ENCODE results near the gene ASPSCR1.
"Not testable (repeated sequence)": the region's sequence is repeated elsewhere in the genome, so short reads cannot be mapped to it uniquely, and the experiment has no call there.

Gene ASPSCR1

DNA sequence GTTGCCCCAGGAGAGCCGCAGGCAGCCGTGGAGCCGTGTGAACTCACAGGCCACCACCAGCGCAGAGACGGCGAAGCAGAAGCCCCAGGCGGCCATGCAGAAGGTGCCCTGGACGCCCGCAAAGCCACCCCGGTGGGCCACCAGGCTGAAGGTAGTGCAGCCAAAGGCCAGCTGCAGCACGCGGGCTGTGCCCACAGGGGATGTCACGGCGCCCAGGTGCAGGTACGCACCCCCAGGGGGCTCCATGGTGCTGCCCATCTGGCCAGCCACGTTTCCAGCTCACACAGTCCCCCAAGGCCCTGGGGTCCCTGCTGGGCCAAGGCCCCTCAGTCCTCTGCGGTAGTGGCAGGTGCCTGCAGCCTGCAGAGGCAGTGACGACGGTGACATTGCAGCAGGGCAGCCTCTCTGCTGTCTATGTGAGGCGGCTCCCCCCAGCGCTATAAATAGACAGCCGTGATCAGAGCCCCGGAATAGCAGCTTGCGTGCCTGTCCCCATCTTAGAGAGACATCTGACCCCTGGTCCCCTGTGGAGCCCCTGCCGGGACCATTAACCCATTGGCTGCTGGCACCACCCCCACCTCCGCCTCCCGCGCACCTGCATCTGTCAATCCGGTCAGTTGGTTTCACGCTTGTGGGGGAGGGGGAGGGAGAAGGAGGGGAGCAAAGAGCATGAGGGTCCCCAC lies 35.8 kb upstream of the ASPSCR1 start:
- DNase-seq (ENCODE audit: low read depth) = no peak

- no peak for DNase-seq (ENCODE audit: low read depth)
Measured at GRCh38 chr17:81942167-81942553, 35.3 kb upstream of the ASPSCR1 start.

DNA sequence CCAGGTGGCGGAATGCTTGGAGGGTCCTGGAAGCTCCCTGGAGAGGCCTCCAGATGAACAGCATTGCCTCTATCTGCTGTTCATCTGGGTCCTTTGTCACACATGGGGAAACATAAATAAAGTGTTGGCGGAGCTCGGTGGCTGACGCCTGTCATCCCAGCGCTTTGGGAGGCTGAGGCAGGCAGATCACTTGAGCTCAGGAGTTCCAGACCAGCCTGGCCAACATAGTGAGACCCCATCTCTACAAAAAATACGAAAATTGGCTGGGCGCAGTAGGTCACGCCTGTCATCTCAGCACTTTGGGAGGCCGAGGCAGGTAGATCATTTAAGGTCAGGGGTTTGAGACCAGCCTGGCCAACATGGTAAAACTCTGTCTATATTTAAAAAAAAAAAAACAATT lies 32.6 kb upstream of the ASPSCR1 start:
- no peak for DNase-seq (ENCODE audit: low read depth)

DNA sequence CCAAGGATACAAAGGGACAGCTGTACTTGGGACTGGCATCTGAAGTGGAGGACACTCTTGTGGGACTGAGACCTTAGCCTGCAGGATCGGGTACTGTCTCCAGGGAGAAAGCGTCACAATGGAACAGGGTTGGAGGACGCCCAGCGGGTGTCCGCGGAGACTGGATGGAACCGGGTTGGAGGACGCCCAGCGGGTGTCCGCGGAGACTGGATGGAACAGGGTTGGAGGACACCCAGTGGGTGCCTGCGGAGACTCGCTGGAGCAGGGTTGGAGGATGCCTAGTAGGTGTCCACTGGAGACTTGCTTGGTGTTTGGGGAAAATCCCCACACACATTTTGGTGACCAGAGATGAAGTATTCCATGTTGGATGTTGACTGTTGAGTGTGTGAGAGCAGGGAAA lies 30.2 kb upstream of the ASPSCR1 start, which contains the start of gene MYADML2:
TSS of gene MYADML2 (minus strand) at position 45 of the 400 bp plus-strand sequence. CDS start 5,492 bp downstream, outside the sequence.
- no peak for DNase-seq (ENCODE audit: low read depth)

DNA sequence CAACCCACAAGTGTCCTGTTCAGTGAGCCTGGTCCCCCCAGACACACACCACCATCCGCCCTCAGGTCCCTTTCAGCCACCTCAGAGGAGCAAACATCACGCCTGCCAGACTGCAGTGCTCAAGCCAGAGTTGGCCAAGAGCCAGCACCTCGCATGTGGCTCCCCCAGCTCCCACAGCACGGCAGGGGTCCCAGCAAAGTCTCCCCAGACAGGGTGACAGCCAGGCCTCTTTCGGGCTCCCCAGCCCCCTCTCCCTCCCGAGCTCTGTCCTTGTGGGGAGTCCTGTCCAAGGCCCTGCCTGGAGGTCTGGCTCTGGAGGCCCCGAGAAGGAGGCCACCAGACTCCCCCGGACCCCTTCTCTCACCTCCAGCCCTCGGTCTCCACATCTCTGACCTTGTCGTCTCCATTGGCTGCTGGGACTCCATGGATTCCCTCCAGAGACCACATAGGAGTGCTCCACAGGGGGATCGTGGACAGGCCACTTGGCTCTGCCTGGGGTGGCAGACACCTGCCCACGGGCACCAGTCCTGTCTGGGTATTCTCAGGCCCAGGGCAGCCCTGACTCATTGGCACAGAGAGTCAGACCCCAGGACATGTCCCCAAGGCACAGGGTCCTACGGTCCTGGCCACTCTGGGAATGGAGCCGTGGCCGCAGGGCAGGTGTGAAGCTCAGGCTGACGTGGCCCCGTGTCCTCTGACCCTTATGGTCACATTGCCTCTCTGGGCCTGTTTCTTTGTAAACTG lies 28.6 kb upstream of the ASPSCR1 start:
- DNase-seq (ENCODE audit: low read depth) = no peak

GRCh38 chr17:81950501-81950900 lies 26.9 kb upstream of the ASPSCR1 start:
- no peak for DNase-seq (ENCODE audit: low read depth)

DNA sequence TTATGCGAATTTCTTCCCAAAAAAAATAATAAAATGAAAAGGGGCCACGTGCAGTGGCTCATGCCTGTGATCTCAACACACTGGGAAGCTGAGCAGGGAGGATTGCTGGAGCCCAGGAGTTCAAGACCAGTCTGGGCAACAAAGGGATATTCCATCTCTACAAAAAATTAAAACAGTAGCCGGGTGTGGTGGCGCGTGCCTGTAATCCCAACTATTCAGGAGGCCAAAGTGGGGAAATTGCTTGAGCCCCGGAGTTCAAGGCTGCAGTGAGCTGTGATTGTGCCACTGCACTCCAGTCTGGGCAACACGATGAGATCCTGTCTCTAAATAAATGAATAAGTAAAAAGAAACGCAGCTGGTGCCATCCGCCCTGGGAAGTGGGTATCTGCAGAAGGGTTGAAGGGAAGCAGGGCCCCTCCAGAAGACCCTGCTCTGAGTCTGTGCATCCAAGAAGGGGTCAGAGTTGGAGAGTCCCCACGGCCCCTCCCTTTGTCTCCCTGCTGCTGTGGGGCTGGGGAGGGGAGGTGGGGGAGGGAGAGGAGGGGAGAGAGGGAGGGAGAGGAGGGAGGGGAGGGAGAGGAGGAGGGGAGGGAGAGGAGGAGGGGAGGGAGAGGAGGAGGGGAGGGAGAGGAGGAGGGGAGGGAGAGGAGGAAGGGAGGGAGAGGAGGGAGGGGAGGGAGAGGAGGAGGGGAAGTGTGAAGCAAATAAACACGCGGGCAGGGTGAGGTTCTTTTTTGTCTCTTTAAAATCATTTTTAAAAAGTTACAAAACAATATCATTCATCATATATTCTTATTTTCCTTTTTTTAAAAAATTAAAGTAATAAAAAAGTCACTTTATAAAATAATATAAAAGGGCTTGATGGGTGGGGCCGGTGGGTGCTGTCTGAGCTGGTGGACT lies 25.4 kb upstream of the ASPSCR1 start:
- DNase-seq (ENCODE audit: low read depth) = no peak

DNA sequence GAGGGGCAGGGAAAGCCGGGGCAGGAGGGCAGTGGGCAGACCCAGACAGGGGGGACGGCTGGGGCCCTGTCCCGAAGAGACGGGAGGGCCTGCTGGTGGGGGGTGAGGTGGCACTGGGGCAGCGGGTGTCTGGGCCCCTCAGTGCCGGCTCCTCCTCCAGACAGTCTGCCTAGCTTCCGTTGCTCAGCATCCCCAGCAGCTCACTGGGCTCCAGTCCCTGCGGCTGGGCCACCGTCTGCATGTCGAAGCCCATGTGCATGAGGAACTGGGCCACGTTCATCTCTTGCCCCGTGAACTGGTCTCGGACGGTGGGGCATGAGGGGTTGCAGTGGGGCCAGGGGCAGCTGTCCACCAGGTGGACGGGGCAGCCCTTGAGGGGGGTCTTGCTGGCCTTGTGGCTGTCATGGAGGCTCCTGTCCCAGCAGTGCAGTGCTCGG lies 24.6 kb upstream of the ASPSCR1 start:
- DNase-seq (ENCODE audit: low read depth) = no peak

- not testable (repeated sequence) for DNase-seq (ENCODE audit: low read depth)
Measured at GRCh38 chr17:81953443-81953842, 24.0 kb upstream of the ASPSCR1 start.

GRCh38 chr17:81954131-81955057 lies 23.0 kb upstream of the ASPSCR1 start:
- no peak for DNase-seq (ENCODE audit: low read depth)

DNA sequence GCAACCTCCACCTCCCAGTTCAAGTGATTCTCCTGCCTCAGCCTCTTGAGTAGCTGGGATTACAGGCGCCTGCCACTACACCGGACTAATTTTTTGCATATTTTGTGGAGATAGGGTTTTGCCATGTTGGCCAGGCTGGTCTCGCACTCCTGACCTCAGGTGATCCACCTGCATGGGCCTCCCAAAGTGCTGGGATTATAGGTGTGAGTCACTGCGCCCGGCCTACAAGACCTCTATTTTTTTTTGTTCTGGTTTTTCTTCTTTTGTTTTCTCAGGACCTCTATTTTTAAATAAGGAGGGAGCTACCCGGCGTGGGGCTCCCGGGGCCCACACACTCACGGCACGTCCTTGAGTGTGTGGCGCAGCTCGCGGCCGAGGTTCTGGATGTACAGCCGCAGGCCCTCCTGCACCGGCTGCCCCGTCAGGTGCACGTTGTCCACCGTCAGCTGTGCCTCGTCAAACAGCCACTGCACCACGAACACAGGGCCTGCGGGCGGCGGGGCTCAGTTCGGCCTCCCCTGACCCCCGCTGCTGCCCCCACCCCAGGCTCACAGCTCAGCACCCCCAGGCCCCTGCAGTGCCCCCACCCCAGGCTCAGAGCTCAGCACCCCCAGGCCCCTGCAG lies 22.3 kb upstream of the ASPSCR1 start:
- DNase-seq (ENCODE audit: low read depth) = no peak

DNA sequence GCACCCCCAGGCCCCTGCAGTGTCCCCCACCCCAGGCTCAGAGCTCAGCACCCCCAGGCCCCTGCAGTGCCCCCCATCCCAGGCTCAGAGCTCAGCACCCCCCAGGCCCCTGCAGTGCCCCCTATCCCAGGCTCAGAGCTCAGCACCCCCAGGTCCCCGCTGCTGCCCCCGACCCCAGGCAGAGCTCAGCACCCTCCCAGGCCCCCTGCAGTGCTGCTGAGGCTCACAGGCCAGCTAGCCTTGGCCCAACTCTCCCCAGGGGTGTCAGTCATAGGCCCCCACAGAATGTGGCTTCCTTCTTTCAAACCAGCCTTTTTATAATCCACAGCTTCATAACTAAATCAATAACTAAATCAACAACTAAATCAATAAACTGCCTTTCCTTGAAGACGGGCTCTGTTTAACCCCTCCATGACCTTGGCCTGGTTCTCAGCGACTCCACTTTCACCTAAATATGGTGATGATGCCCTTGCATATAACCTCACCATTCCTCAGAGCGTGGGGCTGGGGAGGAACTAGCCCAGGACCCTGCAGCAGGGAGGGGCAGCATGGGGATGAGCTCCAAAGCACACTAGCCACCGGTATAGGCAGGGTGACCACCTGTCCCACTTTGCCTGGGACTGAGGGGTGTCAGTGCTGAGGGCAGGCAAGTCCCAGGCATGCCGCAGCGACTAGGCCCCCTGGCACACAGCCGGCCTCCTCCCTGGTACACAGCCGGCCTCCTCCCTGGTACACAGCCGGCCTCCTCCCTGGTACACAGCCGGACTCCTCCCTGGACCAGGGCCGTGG lies 21.5 kb upstream of the ASPSCR1 start:
- DNase-seq (ENCODE audit: low read depth) = no peak

DNA sequence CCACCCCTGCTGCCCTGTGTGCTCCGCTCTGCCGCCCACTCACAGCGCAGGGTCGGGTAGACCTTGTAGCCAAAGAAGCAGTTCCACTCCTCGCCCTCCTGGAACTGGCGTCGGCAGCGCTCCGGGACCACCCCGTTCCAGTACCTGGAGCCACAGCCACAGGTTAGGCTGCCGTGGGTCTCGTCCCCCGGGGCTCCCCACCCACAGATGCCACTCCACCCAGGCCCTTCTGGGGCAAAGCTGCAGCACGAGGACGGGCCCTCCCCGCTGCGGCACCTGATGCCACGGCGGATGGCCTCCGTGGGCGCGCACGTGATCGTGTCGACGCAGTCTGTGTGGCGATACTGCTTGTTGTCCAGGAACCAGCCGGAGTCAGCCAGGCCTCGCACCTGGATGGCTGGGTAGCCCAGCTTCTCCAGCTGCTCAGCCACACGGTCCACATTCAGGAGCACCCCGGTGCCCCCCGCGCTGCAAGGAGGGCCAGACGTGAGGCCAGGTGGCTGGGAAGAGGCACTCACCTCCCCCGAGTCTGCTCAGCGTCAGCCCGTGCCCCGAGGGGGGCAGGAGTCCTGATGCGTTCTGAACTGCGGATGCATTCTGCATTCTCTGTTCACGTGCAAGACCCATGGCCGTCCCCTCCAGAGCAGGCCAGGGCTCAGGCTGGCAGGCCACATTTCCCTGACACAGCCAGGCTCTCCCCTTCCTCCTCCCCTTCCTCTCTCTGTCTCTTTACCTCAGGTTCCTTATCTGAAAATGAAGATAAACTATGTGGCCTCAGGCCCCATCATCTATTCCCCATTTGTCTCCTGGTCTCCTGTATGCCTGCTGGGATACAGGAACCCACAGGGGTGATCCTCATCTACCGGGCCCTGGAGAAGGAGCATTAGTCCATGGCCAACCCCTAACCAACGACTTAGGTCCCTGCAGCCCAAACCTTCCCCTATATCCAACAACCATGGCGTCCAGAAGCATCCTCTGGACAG lies 20.5 kb upstream of the ASPSCR1 start:
- no peak for DNase-seq (ENCODE audit: low read depth)

DNA sequence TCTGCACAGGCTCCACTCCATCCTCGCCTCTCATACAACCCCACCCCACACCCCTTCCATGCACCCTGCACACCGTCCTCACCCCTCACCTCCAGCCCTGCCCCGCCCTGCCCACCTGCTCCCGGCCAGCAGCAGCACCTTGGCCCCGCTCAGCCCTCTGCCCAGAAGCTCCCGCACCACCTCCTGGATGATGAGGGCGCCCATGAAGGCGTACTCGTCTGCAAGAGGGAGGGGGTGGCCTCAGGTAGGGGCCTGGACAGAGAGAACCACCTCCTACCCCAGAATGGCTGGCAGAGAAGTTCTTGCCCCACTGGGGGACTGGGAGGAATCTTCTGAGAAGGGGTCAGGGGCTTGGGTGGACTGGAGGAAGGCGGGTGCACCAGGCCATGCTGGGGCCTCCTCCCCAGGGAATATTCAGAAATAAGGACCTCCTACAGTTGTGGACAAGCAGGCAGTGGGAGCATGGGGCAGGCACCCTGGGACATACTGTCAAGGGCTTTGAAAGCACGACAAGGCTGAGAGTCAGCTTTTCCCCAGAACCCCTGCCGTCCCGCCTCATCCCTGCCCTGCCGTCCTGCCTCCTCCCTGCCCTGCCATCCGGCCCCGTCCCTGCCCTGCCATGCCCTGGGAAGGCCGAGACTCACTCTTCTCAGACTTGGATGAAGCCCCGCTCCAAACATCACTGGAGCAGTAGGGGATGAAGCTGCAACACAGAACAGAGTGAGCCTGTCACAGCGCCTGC lies 19.6 kb upstream of the ASPSCR1 start:
- no peak for DNase-seq (ENCODE audit: low read depth)

DNA sequence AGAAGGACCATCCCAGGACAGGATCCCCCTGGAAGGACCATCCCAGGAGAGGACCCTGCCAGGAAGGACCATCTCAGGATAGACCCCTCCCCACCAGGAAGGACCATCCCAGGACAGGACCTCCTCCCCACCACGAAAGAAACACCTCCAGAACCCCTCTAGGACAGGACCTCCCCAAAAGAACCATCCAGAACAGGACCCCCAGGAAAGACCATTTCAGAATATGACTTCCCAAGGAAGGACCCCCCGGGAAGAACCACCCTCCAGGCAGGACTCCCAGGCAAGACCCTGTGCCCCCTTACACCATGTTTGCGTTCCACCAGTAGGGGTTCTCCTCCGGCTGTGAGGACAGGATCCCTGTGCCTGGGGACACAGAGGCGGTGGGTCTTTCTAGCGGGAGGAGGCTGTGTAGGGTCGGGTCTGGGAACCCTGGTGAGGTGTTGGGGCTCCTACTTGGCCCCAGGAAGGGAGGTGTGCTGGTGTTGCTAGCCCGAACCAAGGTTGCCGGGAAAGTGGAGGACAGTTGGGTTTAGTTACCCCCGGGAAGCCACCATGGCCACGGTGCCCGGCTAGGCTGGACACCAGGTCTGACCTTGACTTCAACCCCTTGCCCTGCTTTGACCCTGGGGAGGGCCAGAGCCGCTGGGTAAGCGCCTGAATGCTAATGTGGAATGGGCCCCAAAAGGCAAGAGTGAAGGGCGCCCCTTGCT lies 18.6 kb upstream of the ASPSCR1 start:
- no peak for DNase-seq (ENCODE audit: low read depth)

GRCh38 chr17:81959362-81960129 lies 17.9 kb upstream of the ASPSCR1 start:
- DNase-seq (ENCODE audit: low read depth) = no peak

Data from fibroblast of gingiva (primary cell).